ENCODE measurements around the gene OTUB1. TPM values are rescaled to one million over a fixed set of nuclear protein-coding genes. Genes with fewer than 3 reads are reported as not detected.

Gene OTUB1
- total and polyA plus RNA-seq, 2 donors (not counting 1 experiment from before 2014, with no cell fraction given), result 78.2 to 119 TPM

- H3K27me3 ChIP-seq (replicated peaks in 1 of 4; ENCODE audit: control extremely low read depth in 1 of 4, control insufficient read depth in 3 of 4, insufficient read depth in 4 of 4, low read length in 3 of 4), result peaks cover 0 to 34% (median 15%) of the 10 kb centered on the region in 4 experiments
- H4K20me1 ChIP-seq (ENCODE audit: control insufficient read depth, insufficient read depth, low read length, poor library complexity, severe bottlenecking), result no peaks in the 10 kb centered on the region
- H2AFZ ChIP-seq (ENCODE audit: insufficient read depth, low read depth, low read length, poor library complexity, severe bottlenecking), result no peak overlapping the region
- POLR2A ChIA-PET, result no interaction called here
- CTCF ChIA-PET, result no interaction called here
- WGBS (ENCODE audit: insufficient coverage), result 94% methylated on average over 2 of the region's 2 CpGs
- Mint-ChIP-seq H3K4me3 (no peak overlapping the region), H3K27ac (no peak overlapping the region), H3K4me1 (peaks cover 11% of the 10 kb centered on the region), H3K9me3 (ENCODE audit: insufficient read depth) (no peaks in the 10 kb centered on the region), H3K27me3 (peaks cover 26% of the 10 kb centered on the region)
- H3K27ac ChIP-seq (ENCODE audit: low read length in 2 of 2), result no peak overlapping the region
- no peaks in the 10 kb centered on the region for H3K79me2 ChIP-seq (ENCODE audit: control insufficient read depth, insufficient read depth, low read length)
- intact Hi-C loops (cut with micrococcal nuclease), result no loop called here
- H3K36me3 ChIP-seq (replicated peaks in 1 of 2; ENCODE audit: control extremely low read depth in 1 of 2, control insufficient read depth in 1 of 2, extremely low read depth in 1 of 2, insufficient read depth in 2 of 2, low read length in 1 of 2), result no peaks in the 10 kb centered on the region
- TF ChIP-seq CTCF (IDR thresholded peaks at IDR 0.05) (no peak), EZH2 (IDR thresholded peaks at IDR 0.05; ENCODE audit: borderline replicate concordance, insufficient read depth, low read depth, low read length, poor library complexity, severe bottlenecking) (no peak)
- H3K4me1 ChIP-seq (ENCODE audit: control insufficient read depth in 2 of 2, insufficient read depth in 2 of 2, low read length in 2 of 2), result peaks cover 15 to 16% of the 10 kb centered on the region in 2 donors
- no peak overlapping the region for H3K4me2 ChIP-seq (replicated peaks; ENCODE audit: low read depth, low read length, poor library complexity, severe bottlenecking)
- H3K4me3 ChIP-seq (ENCODE audit: control extremely low read depth in 1 of 5, extremely low read depth in 1 of 5, insufficient read depth in 1 of 5, low read depth in 2 of 5, low read length in 4 of 5), result no peak overlapping the region
- no peak for DNase-seq
- no peak for ATAC-seq (ENCODE audit: low read depth)
- no peak overlapping the region for H3K9ac ChIP-seq (ENCODE audit: low read length)
- H3K9me3 ChIP-seq (ENCODE audit: control extremely low read depth in 1 of 3, control insufficient read depth in 2 of 3, insufficient read depth in 1 of 3, low read length in 2 of 3), result peaks cover 0 to 35% (median 0%) of the 10 kb centered on the region in 3 donors
Observed at GRCh38 chr11:64010783-64011182, 24.5 kb downstream of the OTUB1 start.

- H3K9me3 Mint-ChIP-seq (ENCODE audit: insufficient read depth), result no peaks in the 10 kb centered on the region
- DNase-seq (no peak), ATAC-seq (ENCODE audit: low read depth) (no peak)
- H3K36me3 ChIP-seq (replicated peaks in 1 of 2; ENCODE audit: control extremely low read depth in 1 of 2, control insufficient read depth in 1 of 2, extremely low read depth in 1 of 2, insufficient read depth in 2 of 2, low read length in 1 of 2), result no peaks in the 10 kb centered on the region
- H3K4me3 ChIP-seq (ENCODE audit: control extremely low read depth in 1 of 5, extremely low read depth in 1 of 5, insufficient read depth in 1 of 5, low read depth in 2 of 5, low read length in 4 of 5), result no peak overlapping the region
- no peak overlapping the region for H2AFZ ChIP-seq (ENCODE audit: insufficient read depth, low read depth, low read length, poor library complexity, severe bottlenecking)
- no peak overlapping the region for H3K27ac ChIP-seq (ENCODE audit: low read length in 2 of 2)
- intact Hi-C loops (cut with micrococcal nuclease), result no loop called here
- H3K9ac ChIP-seq (ENCODE audit: low read length), result no peak overlapping the region
- H3K27me3 ChIP-seq (replicated peaks in 1 of 4; ENCODE audit: control extremely low read depth in 1 of 4, control insufficient read depth in 3 of 4, insufficient read depth in 4 of 4, low read length in 3 of 4), result peaks cover 0 to 30% (median 15%) of the 10 kb centered on the region in 4 experiments
- H3K79me2 ChIP-seq (ENCODE audit: control insufficient read depth, insufficient read depth, low read length), result no peaks in the 10 kb centered on the region
- 100% methylated on average over 8 of the region's 8 CpGs for WGBS (ENCODE audit: insufficient coverage)
- no peak overlapping the region for H3K4me2 ChIP-seq (replicated peaks; ENCODE audit: low read depth, low read length, poor library complexity, severe bottlenecking)
- H3K27me3 Mint-ChIP-seq, result peaks cover 22% of the 10 kb centered on the region
- peaks cover 0 to 35% (median 0%) of the 10 kb centered on the region in 3 donors for H3K9me3 ChIP-seq (ENCODE audit: control extremely low read depth in 1 of 3, control insufficient read depth in 2 of 3, insufficient read depth in 1 of 3, low read length in 2 of 3)
- ChIA-PET CTCF (no interaction called here), POLR2A (no interaction called here)
- H3K4me1 Mint-ChIP-seq, result peaks cover 11% of the 10 kb centered on the region
- no peak overlapping the region for H3K27ac Mint-ChIP-seq
- H3K4me3 Mint-ChIP-seq, result no peak overlapping the region
- no peak for TF ChIP-seq EZH2 (IDR thresholded peaks at IDR 0.05; ENCODE audit: borderline replicate concordance, insufficient read depth, low read depth, low read length, poor library complexity, severe bottlenecking)
- TF ChIP-seq CTCF (IDR thresholded peaks at IDR 0.05), result no peak
- no peaks in the 10 kb centered on the region for H4K20me1 ChIP-seq (ENCODE audit: control insufficient read depth, insufficient read depth, low read length, poor library complexity, severe bottlenecking)
- peaks cover 15 to 16% of the 10 kb centered on the region in 2 donors for H3K4me1 ChIP-seq (ENCODE audit: control insufficient read depth in 2 of 2, insufficient read depth in 2 of 2, low read length in 2 of 2)
Observed at GRCh38 chr11:64011371-64011770, 25.1 kb downstream of the OTUB1 start.
